Measurements from ENCODE around the gene DGCR2. TPM values are rescaled to one million over a fixed set of nuclear protein-coding genes. Genes with fewer than 3 reads are reported as not detected.

The DGCR2 gene
- total RNA-seq, 4 donors from 2014 or later = 44.1 to 76.5 (median 56.3) TPM

DNA sequence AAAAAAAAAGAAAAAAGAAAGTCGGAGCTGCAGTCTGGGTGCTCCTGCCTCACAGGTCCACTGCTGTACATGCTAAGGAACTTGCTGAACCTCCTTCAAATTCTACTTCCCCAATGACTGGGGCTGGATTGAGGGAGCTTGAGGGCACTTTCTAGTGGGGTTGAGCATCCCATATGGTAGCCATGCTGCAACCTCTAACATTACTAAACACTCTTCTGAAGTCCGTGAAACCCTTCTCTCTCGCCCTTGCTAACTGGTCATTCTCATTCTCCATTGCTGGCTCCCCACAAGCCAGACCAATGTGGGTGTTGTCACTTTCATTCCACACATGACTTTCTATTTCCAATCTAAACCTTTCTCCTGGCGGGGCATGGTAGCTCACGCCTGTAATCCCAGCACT lies 21.0 kb upstream of the DGCR2 start:
- H3K4me3 ChIP-seq = no peak overlapping the region
- peaks cover 9% of the 10 kb centered on the region for H3K27me3 ChIP-seq
- TF ChIP-seq POLR2AphosphoS5 (IDR thresholded peaks at IDR 0.05) (no peak), POLR2A (IDR thresholded peaks at IDR 0.05) (no peak), EP300 (IDR thresholded peaks at IDR 0.05) (no peak)
- TF ChIP-seq, protein P1, sequence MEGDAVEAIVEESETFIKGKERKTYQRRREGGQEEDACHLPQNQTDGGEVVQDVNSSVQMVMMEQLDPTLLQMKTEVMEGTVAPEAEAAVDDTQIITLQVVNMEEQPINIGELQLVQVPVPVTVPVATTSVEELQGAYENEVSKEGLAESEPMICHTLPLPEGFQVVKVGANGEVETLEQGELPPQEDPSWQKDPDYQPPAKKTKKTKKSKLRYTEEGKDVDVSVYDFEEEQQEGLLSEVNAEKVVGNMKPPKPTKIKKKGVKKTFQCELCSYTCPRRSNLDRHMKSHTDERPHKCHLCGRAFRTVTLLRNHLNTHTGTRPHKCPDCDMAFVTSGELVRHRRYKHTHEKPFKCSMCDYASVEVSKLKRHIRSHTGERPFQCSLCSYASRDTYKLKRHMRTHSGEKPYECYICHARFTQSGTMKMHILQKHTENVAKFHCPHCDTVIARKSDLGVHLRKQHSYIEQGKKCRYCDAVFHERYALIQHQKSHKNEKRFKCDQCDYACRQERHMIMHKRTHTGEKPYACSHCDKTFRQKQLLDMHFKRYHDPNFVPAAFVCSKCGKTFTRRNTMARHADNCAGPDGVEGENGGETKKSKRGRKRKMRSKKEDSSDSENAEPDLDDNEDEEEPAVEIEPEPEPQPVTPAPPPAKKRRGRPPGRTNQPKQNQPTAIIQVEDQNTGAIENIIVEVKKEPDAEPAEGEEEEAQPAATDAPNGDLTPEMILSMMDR (IDR thresholded peaks at IDR 0.05) = no peak
- no peak for ATAC-seq
- H3K27ac ChIP-seq = no peak overlapping the region
- peaks cover 0 to 22% (median 8%) of the 10 kb centered on the region in 3 donors for H3K4me1 ChIP-seq
- H3K9me3 ChIP-seq = no peaks in the 10 kb centered on the region
- H3K36me3 ChIP-seq = peaks cover 0 to 47% of the 10 kb centered on the region in 2 donors
- WGBS, 2 donors (ENCODE audit: low coverage in 1 of 2) = 87% methylated on average over 3 of the region's 5 CpGs; no CpG with 5 or more reads in 1 of the 2 donors

DNA sequence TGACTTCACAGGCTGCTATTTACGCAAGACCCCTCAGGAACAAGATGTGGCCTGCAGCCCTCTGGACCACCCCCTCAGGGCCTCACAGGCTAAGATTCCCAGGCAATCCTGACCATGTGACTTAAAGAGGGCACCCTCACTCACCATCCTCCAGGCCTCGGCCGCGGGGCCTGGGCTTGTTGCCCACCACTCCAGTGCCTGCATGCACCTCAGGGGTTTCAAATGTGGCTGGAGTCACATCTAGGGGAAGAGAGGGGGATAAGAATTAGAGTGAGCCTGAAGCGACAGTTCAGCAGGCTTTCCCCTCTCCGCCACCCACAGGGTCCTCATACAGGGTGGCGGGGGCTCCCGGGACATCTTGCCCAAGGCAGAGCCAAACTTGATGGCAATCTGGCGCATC lies 20.2 kb upstream of the DGCR2 start:
- Histone ChIP-seq H3K27ac (no peak overlapping the region), H3K4me1 (peaks cover 0 to 22% (median 8%) of the 10 kb centered on the region in 3 donors), H3K4me3 (no peak overlapping the region), H3K27me3 (peaks cover under 1% of the 10 kb centered on the region), H3K9me3 (no peaks in the 10 kb centered on the region), H3K36me3 (peaks cover 0 to 55% of the 10 kb centered on the region in 2 donors)
- ATAC-seq = no peak
- no peak for TF ChIP-seq POLR2A (IDR thresholded peaks at IDR 0.05)
- TF ChIP-seq EP300 (IDR thresholded peaks at IDR 0.05) = no peak
- TF ChIP-seq POLR2AphosphoS5 (IDR thresholded peaks at IDR 0.05) = no peak
- TF ChIP-seq, protein P1 (IDR thresholded peaks at IDR 0.05) = no peak
- WGBS, 2 donors (ENCODE audit: low coverage in 1 of 2) = 88% methylated on average over 4 of the region's 9 CpGs; no CpG with 5 or more reads in 1 of the 2 donors

DNA sequence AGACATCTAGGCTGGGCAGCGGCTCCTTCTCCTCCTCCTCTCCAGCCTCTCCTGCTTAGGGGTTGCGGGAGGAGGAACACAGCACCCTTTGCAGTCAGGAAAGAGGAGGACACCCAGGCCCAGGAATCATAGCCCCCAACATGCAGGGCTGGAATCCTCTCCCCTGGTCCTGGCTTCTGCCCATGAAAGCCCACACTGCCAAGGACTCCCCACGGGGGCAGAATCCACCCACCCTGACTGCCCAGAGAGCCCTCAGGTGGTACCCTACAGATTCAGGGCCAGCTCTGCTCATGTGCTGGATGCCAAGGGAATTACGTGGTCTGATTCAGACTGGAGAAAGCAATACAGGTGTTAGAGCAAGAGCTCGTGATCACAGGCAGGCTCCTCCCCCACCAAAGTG lies 17.8 kb upstream of the DGCR2 start:
- H3K4me3 ChIP-seq = no peak overlapping the region
- 88% methylated on average over 3 of the region's 5 CpGs; no CpG with 5 or more reads in 1 of the 2 donors for WGBS, 2 donors (ENCODE audit: low coverage in 1 of 2)

GRCh38 chr22:19139001-19139356 lies 16.8 kb upstream of the DGCR2 start:
- no peak for TF ChIP-seq EP300 (IDR thresholded peaks at IDR 0.05)
- TF ChIP-seq POLR2AphosphoS5 (IDR thresholded peaks at IDR 0.05) = no peak
- TF ChIP-seq, protein P1 (IDR thresholded peaks at IDR 0.05) = no peak
- no peak for TF ChIP-seq POLR2A (IDR thresholded peaks at IDR 0.05)
- H3K27ac ChIP-seq = no peak overlapping the region
- peaks cover 0 to 89% of the 10 kb centered on the region in 2 donors for H3K36me3 ChIP-seq
- no CpG with 5 or more reads among the region's 9 CpGs for WGBS, 2 donors (ENCODE audit: low coverage in 1 of 2)
- H3K4me3 ChIP-seq = no peak overlapping the region
- H3K27me3 ChIP-seq = no peaks in the 10 kb centered on the region
- ATAC-seq = no peak
- no peaks in the 10 kb centered on the region for H3K9me3 ChIP-seq
- peaks cover 0 to 16% (median 8%) of the 10 kb centered on the region in 3 donors for H3K4me1 ChIP-seq

More for the DNA sequence above, 17.8 kb upstream of the DGCR2 start:
- Histone ChIP-seq H3K9me3 (no peaks in the 10 kb centered on the region), H3K4me1 (peaks cover 0 to 21% (median 8%) of the 10 kb centered on the region in 3 donors), H3K27me3 (no peaks in the 10 kb centered on the region), H3K36me3 (peaks cover 0 to 79% of the 10 kb centered on the region in 2 donors), H3K27ac (no peak overlapping the region)
- ATAC-seq = no peak
- no peak for TF ChIP-seq POLR2A (IDR thresholded peaks at IDR 0.05)
- TF ChIP-seq, protein P1 (IDR thresholded peaks at IDR 0.05) = no peak
- no peak for TF ChIP-seq POLR2AphosphoS5 (IDR thresholded peaks at IDR 0.05)
- TF ChIP-seq EP300 (IDR thresholded peaks at IDR 0.05) = no peak

GRCh38 chr22:19138217-19139000 lies 16.2 kb upstream of the DGCR2 start:
- 80 to 83% methylated on average over 1 of the region's 15 CpGs for WGBS, 2 donors (ENCODE audit: low coverage in 1 of 2)
- Histone ChIP-seq H3K9me3 (no peaks in the 10 kb centered on the region), H3K36me3 (peaks cover 0 to 95% of the 10 kb centered on the region in 2 donors), H3K4me1 (peaks cover 0 to 11% (median 3%) of the 10 kb centered on the region in 3 donors), H3K4me3 (no peak overlapping the region), H3K27me3 (no peaks in the 10 kb centered on the region), H3K27ac (no peak overlapping the region)
- TF ChIP-seq, protein P1 (IDR thresholded peaks at IDR 0.05) = no peak
- TF ChIP-seq EP300 (IDR thresholded peaks at IDR 0.05) (no peak), POLR2A (IDR thresholded peaks at IDR 0.05) (no peak), POLR2AphosphoS5 (IDR thresholded peaks at IDR 0.05) (no peak)
- ATAC-seq = no peak
